ENCODE measurements around the gene HOXA1.
A peak's percentile ranks its signal among the peaks of the same experiment; 100 is the strongest.

Gene HOXA1

GRCh38 chr7:27095897-27096767 lies at the start of gene HOXA1:
TSS of gene HOXA1 (minus strand) at chr7:27096000. CDS start at chr7:27095912, 88 bp downstream.
- DNase-seq = peak; percentile 90

- peak; percentile 37 for DNase-seq
Measured at GRCh38 chr7:27145165-27145913, 49.5 kb upstream of the HOXA1 start.

DNA sequence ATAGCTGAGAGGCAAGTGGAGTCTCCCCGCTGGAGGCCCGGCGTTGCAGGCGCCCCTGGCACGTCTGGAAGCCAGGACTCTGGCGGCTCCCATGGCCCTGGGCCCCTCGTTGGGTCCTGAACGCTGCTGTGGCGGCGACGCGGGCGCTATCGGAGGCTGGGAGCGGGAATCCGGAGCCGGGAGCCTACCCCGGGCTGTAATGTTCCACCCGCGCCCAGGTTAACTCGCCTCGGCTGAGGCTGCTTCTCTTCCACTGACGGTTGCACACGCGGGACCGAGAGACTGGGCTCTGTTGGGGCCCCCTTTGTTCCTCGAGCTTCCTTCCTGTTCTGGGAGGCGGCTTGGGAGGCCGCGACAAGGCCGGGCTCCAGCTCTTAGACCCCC lies 49.0 kb upstream of the HOXA1 start:
- DNase-seq = peak; percentile 35

GRCh38 chr7:27143950-27144780 lies 48.4 kb upstream of the HOXA1 start:
- DNase-seq = peak; percentile 21

DNA sequence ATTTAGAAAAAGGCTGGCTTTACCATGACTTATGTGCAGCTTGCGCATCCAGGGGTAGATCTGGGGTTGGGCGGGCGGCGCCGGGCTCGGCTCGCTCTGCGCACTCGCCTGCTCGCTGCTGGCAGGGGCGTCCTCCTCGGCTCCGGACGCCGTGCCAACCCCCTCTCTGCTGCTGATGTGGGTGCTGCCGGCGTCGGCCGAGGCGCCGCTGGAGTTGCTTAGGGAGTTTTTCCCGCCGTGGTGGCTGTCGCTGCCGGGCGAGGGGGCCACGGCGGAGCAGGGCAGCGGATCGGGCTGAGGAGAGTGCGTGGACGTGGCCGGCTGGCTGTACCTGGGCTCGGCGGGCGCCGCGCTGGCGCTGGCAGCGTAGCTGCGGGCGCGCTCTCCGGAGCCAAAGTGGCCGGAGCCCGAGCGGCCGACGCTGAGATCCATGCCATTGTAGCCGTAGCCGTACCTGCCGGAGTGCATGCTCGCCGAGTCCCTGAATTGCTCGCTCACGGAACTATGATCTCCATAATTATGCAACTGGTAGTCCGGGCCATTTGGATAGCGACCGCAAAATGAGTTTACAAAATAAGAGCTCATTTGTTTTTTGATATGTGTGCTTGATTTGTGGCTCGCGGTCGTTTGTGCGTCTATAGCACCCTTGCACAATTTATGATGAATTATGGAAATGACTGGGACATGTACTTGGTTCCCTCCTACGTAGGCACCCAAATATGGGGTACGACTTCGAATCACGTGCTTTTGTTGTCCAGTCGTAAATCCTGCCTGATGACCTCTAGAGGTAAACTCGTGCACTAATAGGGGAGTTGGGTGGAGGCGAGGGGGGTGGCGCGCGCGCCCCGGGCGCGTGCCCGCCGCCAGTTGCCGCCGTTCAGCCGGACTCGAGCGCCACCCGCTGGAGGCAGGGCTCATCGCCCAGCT lies 47.5 kb upstream of the HOXA1 start, which contains the start of gene HOXA5:
HOXA5 (minus strand) TSS at position 659 of the 927 bp plus-strand sequence; CDS start at position 585, 74 bp downstream.
- peak; percentile 83 for DNase-seq

DNA sequence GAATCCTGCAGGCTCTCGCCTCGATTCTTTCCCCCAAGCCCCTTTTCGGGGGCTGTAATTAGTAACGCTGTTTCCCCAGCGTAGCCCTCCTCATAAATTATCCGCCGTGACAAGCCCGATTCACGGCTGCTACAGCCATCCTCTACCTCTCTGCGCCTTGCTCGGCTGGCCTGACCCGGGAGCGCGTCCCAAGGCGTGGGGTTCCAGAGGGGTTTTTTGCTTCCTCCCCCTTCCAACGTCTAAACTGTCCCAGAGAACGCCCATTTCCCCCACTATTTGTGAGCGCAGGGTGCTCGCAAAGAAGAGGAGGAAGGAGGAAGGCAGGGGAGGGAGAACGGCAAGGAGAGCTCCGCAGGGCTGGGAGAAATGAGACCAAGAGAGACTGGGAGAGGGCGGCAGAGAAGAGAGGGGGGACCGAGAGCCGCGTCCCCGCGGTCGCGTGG lies 46.8 kb upstream of the HOXA1 start:
- DNase-seq = no peak

DNA sequence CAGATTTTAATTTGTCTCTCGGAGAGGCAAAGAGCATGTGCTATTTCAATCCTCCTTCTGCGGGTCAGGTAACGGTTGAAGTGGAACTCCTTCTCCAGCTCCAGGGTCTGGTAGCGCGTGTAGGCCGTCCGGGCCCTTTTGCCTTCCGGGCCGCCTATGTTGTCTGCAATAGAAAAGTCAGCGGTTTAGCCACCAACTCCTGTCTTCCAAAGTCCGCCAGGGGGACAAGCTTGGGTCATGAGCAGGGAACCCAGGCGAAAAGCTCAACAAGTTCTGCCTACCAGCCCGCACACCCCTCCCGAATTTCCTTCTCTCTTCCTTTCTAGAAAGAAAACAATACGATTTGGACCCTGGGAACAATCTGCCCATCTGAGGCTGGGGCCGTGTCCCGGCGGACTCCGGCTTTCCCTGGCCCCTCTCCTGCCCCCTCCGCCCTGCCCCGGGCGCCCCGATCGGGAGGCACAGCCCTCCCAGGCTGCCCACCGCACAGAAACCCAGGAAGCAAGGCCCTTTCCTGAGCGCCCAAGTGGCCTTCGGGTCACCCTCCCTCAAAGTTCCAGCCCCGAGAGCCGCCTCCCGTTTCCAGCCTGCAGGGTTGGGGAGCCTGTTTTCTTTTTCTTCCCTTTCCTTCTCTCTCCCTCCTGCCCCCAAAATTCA lies 46.3 kb upstream of the HOXA1 start:
- peak; percentile 43 for DNase-seq

- no peak for DNase-seq
Measured at GRCh38 chr7:27141137-27141922, 45.5 kb upstream of the HOXA1 start.

DNA sequence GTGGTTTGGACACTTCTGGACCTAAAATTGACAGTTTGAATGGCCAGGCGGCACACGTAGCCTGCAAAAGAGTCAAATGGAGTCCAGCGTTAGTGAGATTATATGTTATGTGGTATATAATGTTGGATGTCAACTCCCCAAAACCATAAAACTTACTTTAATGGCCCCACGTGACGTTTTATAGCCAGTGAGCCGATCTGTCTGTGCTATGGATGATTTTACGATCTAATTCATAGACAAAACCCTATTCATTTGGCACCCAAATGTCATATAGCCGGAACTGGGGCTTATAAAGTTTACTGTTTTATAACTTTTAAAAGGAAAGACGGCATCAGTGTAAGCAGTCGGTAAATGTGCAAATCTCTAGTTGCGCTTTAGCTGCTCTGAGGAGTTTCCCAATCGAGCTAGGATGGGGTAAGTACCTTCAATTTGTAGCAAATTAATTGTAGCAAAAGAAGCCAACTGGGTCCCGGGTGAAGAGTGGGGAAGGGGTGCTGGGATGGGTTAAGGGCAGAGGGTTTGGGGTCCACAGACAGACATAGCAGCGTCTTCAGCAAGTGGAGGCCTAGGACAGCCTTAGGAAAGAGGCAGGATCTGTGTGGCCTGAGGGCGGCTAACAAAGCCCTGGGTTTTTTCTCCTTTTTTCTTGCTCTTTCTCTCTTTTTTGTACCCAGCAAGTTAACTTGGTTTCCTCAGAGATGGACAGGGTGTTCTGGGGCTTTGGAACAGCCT lies 44.5 kb upstream of the HOXA1 start:
- DNase-seq = peak; percentile 27

GRCh38 chr7:27139334-27140125 lies 43.7 kb upstream of the HOXA1 start:
- DNase-seq = peak; percentile 43

- no peak for DNase-seq
Measured at GRCh38 chr7:27138985-27139333, 43.2 kb upstream of the HOXA1 start.

DNA sequence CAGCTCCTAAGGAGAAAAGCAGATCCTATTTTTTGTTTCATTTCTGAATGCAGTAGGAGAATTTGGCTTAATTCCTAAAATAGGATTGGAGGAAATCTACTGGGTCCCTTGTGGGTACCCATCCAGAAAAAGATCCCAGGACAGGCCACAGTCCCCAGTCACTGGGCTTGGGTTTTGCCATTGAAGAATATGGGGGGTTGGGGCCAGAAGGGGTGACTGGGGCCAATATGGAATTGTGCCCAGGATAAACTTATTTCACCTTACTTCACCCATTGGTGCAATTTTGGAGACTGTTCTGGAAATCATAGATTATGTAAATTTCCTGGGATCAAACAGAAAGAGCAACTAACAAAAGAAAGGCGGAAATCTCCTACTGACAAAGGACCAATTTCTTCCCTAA lies 42.7 kb upstream of the HOXA1 start:
- DNase-seq = no peak

DNA sequence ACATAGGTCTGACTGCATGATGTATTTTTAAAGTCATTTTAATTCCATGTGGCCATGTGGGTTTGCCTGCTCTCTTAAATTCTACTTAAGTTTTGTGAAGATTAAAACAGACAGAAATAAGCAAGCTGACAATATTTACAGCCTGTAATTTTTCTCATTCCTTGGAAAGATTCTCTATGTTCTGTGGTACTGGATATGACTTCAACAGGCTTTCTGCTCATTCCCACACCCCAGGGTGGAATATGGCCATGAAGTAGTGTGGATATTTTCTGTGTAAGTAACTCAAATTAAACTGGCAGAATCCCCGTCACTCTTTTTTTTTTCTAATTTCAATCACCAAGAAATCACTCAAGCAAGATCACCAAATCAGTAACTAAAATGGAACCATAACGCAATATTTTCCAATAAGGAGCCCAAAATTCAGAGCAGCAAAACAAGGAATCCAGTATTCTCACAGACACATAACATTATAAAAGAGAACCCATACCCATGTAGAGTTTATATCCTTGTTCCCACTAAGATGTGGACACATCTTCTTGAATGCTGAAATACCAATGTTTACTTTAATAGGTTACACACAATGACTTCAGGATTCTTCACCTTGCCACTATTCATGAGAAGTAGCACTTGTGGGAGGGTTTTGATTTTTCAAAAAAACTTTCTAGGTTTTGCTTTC lies 42.0 kb upstream of the HOXA1 start:
- DNase-seq = no peak

GRCh38 chr7:27134392-27134791 lies 38.6 kb upstream of the HOXA1 start:
- peak; percentile 37 for DNase-seq

DNA sequence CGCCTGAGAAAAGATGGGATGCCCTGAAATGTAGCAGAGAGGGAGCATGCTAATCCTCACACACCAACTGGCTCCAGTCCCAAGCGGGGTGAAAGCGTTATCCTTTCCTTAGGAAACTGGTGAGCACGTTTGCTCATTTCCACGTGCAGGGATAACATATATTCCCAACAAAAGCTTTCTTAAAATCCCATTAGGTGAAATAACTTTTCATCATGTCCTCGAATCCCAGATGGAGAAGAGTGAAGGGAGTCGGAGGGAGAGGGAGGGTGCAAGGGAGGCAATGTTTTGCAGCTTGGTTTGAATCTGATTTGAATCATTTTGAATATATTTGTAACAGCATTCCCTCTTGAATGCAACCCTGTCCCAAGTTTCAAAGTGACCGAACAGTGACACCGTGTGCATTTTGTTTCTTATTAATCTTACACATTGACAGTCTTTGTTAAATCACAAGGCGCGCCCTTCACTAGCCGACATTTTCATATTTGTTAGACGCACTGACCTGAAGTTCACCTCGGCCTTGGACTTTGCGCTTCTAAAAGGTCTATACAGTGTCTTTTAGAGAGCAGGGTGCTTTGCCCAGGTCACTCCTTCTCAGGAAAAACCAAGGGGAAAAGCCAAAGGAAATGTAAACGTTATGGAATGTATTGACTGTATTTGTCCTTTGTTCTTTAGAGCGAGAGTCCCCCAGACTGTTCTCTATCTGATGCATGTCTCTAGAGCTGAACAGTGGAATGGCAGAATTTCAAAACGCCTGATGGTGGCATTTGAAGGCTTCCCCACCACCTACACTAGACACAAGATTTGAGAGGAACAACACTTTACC lies 37.8 kb upstream of the HOXA1 start:
- DNase-seq = no peak

- DNase-seq = no peak
Measured at GRCh38 chr7:27132978-27133377, 37.2 kb upstream of the HOXA1 start.

- no peak for DNase-seq
Measured at GRCh38 chr7:27132214-27132613, 36.4 kb upstream of the HOXA1 start.
